ENCODE data around the gene IAPP. TPM values are rescaled to one million over a fixed set of nuclear protein-coding genes. Genes with fewer than 3 reads are reported as not detected.

The IAPP gene
- total RNA-seq = not detected

GRCh38 chr12:21372602-21373001 is at the start of gene IAPP:
IAPP (plus strand) TSS chr12:21372902; CDS start chr12:21373352, 450 bp downstream.

GRCh38 chr12:21334771-21335325 is 37.9 kb upstream of the IAPP start, which contains the start of gene SLCO1A2:
SLCO1A2 (minus strand) TSS chr12:21334917; CDS start chr12:21334647, 270 bp downstream.

Other genes with a start within 250 kb of the IAPP start
- not detected for gene SLCO1B1, start 241.7 kb upstream of the IAPP start, total RNA-seq
- 11.3 TPM for gene SLCO1A2, start 38.0 kb upstream of the IAPP start, total RNA-seq
- gene PYROXD1, start 64.8 kb downstream of the IAPP start, total RNA-seq = 24.2 TPM
- gene RECQL, start 128.7 kb downstream of the IAPP start, total RNA-seq = 26.5 TPM
- 55.8 TPM for gene GOLT1B, start 128.9 kb downstream of the IAPP start, total RNA-seq
- gene SPX, start 153.4 kb downstream of the IAPP start, total RNA-seq = 2.3 TPM
- gene GYS2, start 231.9 kb downstream of the IAPP start, total RNA-seq = not detected

Measured in diencephalon (tissue), 1 donor.